OCI-LY7 (cell line): Measurements from ENCODE around the gene FLG2.

Experiments used
- CTCF ChIP-seq: fragments of 200-600 bp; sonication (generic); conservative IDR thresholded peaks from 2 replicates; pipeline ENCODE4 v1.5.1; 2014; ENCODE audit warnings: mild to moderate bottlenecking, antibody characterized with exemption, low read length, moderate library complexity, mixed read lengths
- EZH2phosphoT487 ChIP-seq: fragments of 200-600 bp; sonication (generic); IDR thresholded peaks from 2 replicates; pipeline ENCODE4 v1.6.1; 2018; ENCODE audit warnings: low read depth, borderline replicate concordance, mild to moderate bottlenecking, mixed run types, antibody characterized with exemption, low read length, moderate library complexity, mixed read lengths

GRCh38 chr1:152372672-152373071 lies 12.9 kb upstream of the FLG2 start:
- no peak for TF ChIP-seq CTCF
- TF ChIP-seq EZH2phosphoT487: no peak
